Breast epithelium (tissue), 4 donors: ENCODE results near the gene UBL7. TPM values are rescaled to one million over a fixed set of nuclear protein-coding genes. Genes with fewer than 3 reads are reported as not detected.
A peak's percentile ranks its signal among the peaks of the same experiment; 100 is the strongest.

Experiments used
- DNase-seq, 2 donors: peaks; one replicate each; pipeline ENCODE4 v3.0.0-alpha.2; 2019; ENCODE audit warnings: low spot score in 2 of 2
- H3K27ac ChIP-seq, 2 donors: fragments of 200-600 bp; sonication (generic) in 1 of 2; one replicate each; pipeline ENCODE4 v1.5.1; 2016 to 2019; ENCODE audit warnings: mild to moderate bottlenecking in 1 of 2
- H3K27me3 ChIP-seq, 2 donors: fragments of 200-600 bp; sonication (generic) in 1 of 2; one replicate each; pipeline versions ENCODE4 v1.5.1 to v1.6.0; 2017 to 2019; ENCODE audit warnings: control low read depth in 1 of 2, mild to moderate bottlenecking in 1 of 2
- H3K36me3 ChIP-seq: fragments of 200-600 bp; one replicate; pipeline ENCODE4 v1.5.1; 2019
- H3K4me1 ChIP-seq, 2 donors: fragments of 200-600 bp; sonication (generic); one replicate each; pipeline ENCODE4 v1.5.1; 2016 to 2019; ENCODE audit warnings: control low read depth in 1 of 2
- H3K4me3 ChIP-seq, 3 donors: fragments of 200-600 bp; sonication (generic); 1 replicate in 2 of 3; 2 replicates in 1 of 3; pipeline ENCODE4 v1.5.1; 2016 to 2019; ENCODE audit warnings: mild to moderate bottlenecking in 3 of 3, moderate library complexity in 2 of 3
- H3K9me3 ChIP-seq, 2 donors: fragments of 200-600 bp; sonication (generic) in 1 of 2; one replicate each; pipeline ENCODE4 v1.5.1; 2016 to 2019; ENCODE audit warnings: control low read depth in 1 of 2
- POLR2A ChIP-seq: fragments of 450-650 bp; IDR thresholded peaks from one replicate; pipeline ENCODE4 v1.6.1; 2016; ENCODE audit warnings: antibody characterized with exemption, mild to moderate bottlenecking, moderate library complexity
- POLR2AphosphoS5 ChIP-seq, 3 donors: sonication (generic); formaldehyde crosslinking; IDR thresholded peaks; one replicate each; pipeline ENCODE4 v1.6.1; 2017; ENCODE audit warnings: antibody characterized with exemption in 3 of 3
- intact Hi-C: fragments of 100-400 bp; cut with DNase I; formaldehyde crosslinking; loops from one replicate; pipeline ENCODE4 v1.15.1; 2023; ENCODE audit warnings: low total_unique reads
- total RNA-seq, 3 donors: library from RNA; depleted of rRNA; stranded (reverse); fragments of >200 nt; gene quantifications; one replicate each; pipeline ENCODE4 v1.1.0, GENCODE V29; 2016
- TF ChIP-seq, protein P1 (sequence below), 3 donors: fragments of 450-650 bp; IDR thresholded peaks; one replicate each; pipeline ENCODE4 v1.5.1; 2016 to 2017; ENCODE audit warnings: antibody characterized with exemption in 3 of 3, mild to moderate bottlenecking in 3 of 3, moderate library complexity in 3 of 3

The UBL7 gene
- total RNA-seq, 3 donors from 2014 or later, result 39.0 to 48.9 (median 44.5) TPM

GRCh38 chr15:74409225-74409624 is 51.7 kb downstream of the UBL7 start:
- H3K9me3 ChIP-seq, result no peaks in the 10 kb centered on the region

GRCh38 chr15:74408815-74409214 is 52.1 kb downstream of the UBL7 start:
- intact Hi-C loops, result no loop called here
- Histone ChIP-seq H3K4me1 (no peaks in the 10 kb centered on the region), H3K27ac (no peak overlapping the region), H3K9me3 (no peaks in the 10 kb centered on the region), H3K36me3 (no peaks in the 10 kb centered on the region), H3K27me3 (no peaks in the 10 kb centered on the region), H3K4me3 (no peak overlapping the region)
- no peak for DNase-seq
- TF ChIP-seq, protein P1, sequence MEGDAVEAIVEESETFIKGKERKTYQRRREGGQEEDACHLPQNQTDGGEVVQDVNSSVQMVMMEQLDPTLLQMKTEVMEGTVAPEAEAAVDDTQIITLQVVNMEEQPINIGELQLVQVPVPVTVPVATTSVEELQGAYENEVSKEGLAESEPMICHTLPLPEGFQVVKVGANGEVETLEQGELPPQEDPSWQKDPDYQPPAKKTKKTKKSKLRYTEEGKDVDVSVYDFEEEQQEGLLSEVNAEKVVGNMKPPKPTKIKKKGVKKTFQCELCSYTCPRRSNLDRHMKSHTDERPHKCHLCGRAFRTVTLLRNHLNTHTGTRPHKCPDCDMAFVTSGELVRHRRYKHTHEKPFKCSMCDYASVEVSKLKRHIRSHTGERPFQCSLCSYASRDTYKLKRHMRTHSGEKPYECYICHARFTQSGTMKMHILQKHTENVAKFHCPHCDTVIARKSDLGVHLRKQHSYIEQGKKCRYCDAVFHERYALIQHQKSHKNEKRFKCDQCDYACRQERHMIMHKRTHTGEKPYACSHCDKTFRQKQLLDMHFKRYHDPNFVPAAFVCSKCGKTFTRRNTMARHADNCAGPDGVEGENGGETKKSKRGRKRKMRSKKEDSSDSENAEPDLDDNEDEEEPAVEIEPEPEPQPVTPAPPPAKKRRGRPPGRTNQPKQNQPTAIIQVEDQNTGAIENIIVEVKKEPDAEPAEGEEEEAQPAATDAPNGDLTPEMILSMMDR (IDR thresholded peaks at IDR 0.05), result no peak

More at GRCh38 chr15:74409225-74409624, 51.7 kb downstream of the UBL7 start:
- Histone ChIP-seq H3K36me3 (no peaks in the 10 kb centered on the region), H3K4me1 (no peaks in the 10 kb centered on the region), H3K27ac (no peak overlapping the region), H3K27me3 (no peaks in the 10 kb centered on the region), H3K4me3 (no peak overlapping the region)
- intact Hi-C loops, result no loop called here
- no peak for DNase-seq
- TF ChIP-seq, protein P1 (IDR thresholded peaks at IDR 0.05), result no peak
- no peak for TF ChIP-seq POLR2AphosphoS5 (IDR thresholded peaks at IDR 0.05)

DNA sequence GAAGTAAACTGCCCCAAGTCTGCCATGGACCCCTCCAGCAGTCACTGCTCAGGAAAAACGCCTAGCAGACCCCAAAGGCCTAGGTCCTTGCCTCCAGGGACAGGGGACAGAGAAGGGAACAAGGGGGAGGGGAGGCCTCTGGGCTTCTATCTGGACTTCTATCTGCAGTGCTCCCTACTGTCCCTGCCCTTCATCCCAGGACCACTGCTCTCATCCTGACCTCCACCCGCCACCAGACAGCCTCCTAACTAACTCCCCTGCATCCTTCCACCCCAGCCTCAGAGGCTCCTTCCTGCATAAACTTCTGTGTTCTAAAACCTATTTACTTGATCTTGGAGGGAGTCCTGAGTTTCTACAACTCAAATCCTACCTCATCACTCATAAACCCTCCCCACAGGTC is 52.6 kb downstream of the UBL7 start:
- H3K4me3 ChIP-seq, result no peak overlapping the region
- no peaks in the 10 kb centered on the region for H3K36me3 ChIP-seq
- H3K4me1 ChIP-seq, result no peaks in the 10 kb centered on the region
- no peaks in the 10 kb centered on the region for H3K9me3 ChIP-seq
- no peak overlapping the region for H3K27ac ChIP-seq
- TF ChIP-seq, protein P1 (IDR thresholded peaks at IDR 0.05), result no peak
- TF ChIP-seq POLR2A (no peak), POLR2AphosphoS5 (IDR thresholded peaks at IDR 0.05) (no peak)
- DNase-seq, result no peak
- H3K27me3 ChIP-seq, result no peaks in the 10 kb centered on the region
- intact Hi-C loops, result no loop called here

GRCh38 chr15:74406992-74407705 is 53.8 kb downstream of the UBL7 start:
- H3K4me3 ChIP-seq, result no peak overlapping the region
- DNase-seq, result no peak
- no peaks in the 10 kb centered on the region for H3K27me3 ChIP-seq
- TF ChIP-seq, protein P1 (IDR thresholded peaks at IDR 0.05), result no peak
- TF ChIP-seq POLR2A, result no peak
- no peak for TF ChIP-seq POLR2AphosphoS5 (IDR thresholded peaks at IDR 0.05)
- intact Hi-C loops, result no loop called here
- H3K9me3 ChIP-seq, result no peaks in the 10 kb centered on the region
- H3K4me1 ChIP-seq, result no peaks in the 10 kb centered on the region
- no peaks in the 10 kb centered on the region for H3K36me3 ChIP-seq
- peak overlapping the region in 1 of 2 donors; percentile 15 for H3K27ac ChIP-seq

- no peak for TF ChIP-seq POLR2AphosphoS5 (IDR thresholded peaks at IDR 0.05)
- TF ChIP-seq POLR2A, result no peak
- TF ChIP-seq, protein P1 (IDR thresholded peaks at IDR 0.05), result no peak
- intact Hi-C loops, result no loop called here
- Histone ChIP-seq H3K4me1 (no peaks in the 10 kb centered on the region), H3K9me3 (no peaks in the 10 kb centered on the region), H3K4me3 (no peak overlapping the region), H3K36me3 (no peaks in the 10 kb centered on the region), H3K27ac (no peak overlapping the region), H3K27me3 (no peaks in the 10 kb centered on the region)
- DNase-seq, result no peak
Observed at GRCh38 chr15:74406517-74406916, 54.4 kb downstream of the UBL7 start.
